ENCODE results near the gene CYB5R3.
"Not testable (repeated sequence)": the region's sequence is repeated elsewhere in the genome, so short reads cannot be mapped to it uniquely, and the experiment has no call there.

CYB5R3 gene

DNA sequence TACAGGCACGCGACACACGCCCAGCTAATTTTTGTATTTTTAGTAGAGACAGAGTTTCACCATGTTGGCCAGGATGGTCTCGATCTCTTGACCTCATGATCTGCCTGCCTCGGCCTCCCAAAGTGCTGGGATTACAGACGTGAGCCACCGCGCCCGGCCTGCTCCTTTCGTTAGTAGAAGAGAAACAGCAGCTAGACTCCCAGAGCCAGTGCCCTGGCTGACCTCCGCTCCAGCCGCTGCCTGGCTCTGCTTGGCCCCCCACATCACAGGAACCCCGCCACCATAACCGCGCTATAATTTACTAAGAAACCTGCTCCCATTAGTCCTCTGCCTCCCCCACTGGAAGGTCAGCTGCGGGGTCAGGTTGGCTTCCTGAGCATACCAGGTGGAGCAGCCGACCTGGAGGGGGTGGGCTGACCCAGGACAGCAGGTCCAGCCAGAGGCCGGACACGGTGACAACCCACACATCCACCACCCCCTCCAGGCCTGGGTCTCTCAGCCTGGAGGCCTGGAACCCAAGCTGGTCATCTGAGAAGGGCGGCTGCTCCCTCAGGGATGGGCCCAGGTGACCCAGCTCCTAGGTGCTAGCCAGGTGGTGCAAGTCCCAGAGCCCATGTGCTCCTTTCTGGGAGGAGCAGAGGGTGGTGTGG, 27.0 kb downstream of the CYB5R3 start:
- Histone ChIP-seq H3K36me3 (ENCODE audit: control insufficient read depth in 2 of 2, insufficient read depth in 2 of 2, low read length in 2 of 2) (peaks cover 31 to 41% of the 10 kb centered on the region in 2 donors), H3K27me3 (ENCODE audit: control insufficient read depth in 1 of 2, insufficient read depth in 2 of 2, low read length in 2 of 2) (no peaks in the 10 kb centered on the region), H3K27ac (ENCODE audit: low read length) (no peak overlapping the region)

DNA sequence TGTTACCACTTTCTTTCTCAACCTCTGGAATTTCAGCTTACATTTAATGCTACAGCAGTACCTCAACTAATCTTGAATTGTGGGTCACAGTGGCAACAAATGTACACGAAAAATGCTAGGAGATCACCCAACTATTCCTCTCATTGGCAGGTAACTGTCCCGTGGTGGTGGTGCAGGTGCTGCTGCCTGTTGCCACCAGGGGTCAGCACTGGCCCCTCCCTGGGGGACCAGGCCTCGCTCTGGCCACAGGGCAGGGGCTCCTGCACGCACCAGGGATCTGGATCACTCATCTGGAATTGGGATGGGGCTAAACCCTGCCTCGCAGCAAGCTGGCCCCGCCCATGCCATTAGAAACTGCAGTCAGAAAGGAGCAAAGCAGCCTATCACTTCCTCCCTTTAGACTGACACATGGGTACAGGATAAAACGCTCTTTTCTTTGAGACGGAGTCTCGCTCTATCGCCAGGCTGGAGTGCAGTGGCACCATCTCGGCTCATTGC, 27.6 kb downstream of the CYB5R3 start:
- peak overlapping the region in 1 of 2 donors; percentile 21 for H3K9ac ChIP-seq (ENCODE audit: low read length in 2 of 2)
- H3K27me3 ChIP-seq (ENCODE audit: control insufficient read depth in 1 of 2, insufficient read depth in 2 of 2, low read length in 2 of 2) = no peaks in the 10 kb centered on the region
- no peak overlapping the region for H3K27ac ChIP-seq (ENCODE audit: low read length)
- no peaks in the 10 kb centered on the region for H3K9me3 ChIP-seq (ENCODE audit: control insufficient read depth in 2 of 2, low read length in 2 of 2)
- peaks cover 15% of the 10 kb centered on the region for H3K4me1 ChIP-seq (ENCODE audit: control insufficient read depth, insufficient read depth, low read length)
- H3K36me3 ChIP-seq (ENCODE audit: control insufficient read depth in 2 of 2, insufficient read depth in 2 of 2, low read length in 2 of 2) = peaks cover 26 to 35% of the 10 kb centered on the region in 2 donors
- no peak overlapping the region for H3K4me3 ChIP-seq (ENCODE audit: low read length in 2 of 2)

More for the DNA sequence above, 27.0 kb downstream of the CYB5R3 start:
- Histone ChIP-seq H3K9me3 (ENCODE audit: control insufficient read depth in 2 of 2, low read length in 2 of 2) (no peaks in the 10 kb centered on the region), H3K4me1 (ENCODE audit: control insufficient read depth, insufficient read depth, low read length) (peaks cover 15% of the 10 kb centered on the region), H3K4me3 (ENCODE audit: low read length in 2 of 2) (no peak overlapping the region), H3K9ac (ENCODE audit: low read length in 2 of 2) (no peak overlapping the region)

DNA sequence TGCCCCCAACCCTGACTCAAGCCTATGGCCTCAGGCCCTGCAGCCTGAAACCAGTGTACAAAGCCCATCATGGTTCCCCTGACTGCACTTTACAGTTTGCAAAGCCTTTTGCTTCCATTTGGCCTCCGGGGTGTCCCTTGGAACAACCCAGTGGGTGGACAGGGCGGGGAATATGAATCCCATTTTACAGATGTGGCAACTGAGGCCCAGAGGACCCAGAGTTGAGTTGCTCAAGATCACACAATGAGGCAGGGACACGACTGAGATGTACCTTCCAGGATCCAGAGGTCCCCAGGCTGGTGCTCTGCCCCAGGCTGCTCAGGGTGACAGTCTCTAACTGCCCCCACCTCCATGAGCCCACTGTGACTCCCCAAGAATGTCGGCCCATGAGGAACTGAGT, 29.1 kb downstream of the CYB5R3 start:
- Histone ChIP-seq H3K27ac (ENCODE audit: low read length) (no peak overlapping the region), H3K27me3 (ENCODE audit: control insufficient read depth in 1 of 2, insufficient read depth in 2 of 2, low read length in 2 of 2) (no peaks in the 10 kb centered on the region), H3K9me3 (ENCODE audit: control insufficient read depth in 2 of 2, low read length in 2 of 2) (no peaks in the 10 kb centered on the region), H3K36me3 (ENCODE audit: control insufficient read depth in 2 of 2, insufficient read depth in 2 of 2, low read length in 2 of 2) (peaks cover 23 to 25% of the 10 kb centered on the region in 2 donors), H3K4me3 (ENCODE audit: low read length in 2 of 2) (no peak overlapping the region), H3K9ac (ENCODE audit: low read length in 2 of 2) (no peak overlapping the region), H3K4me1 (ENCODE audit: control insufficient read depth, insufficient read depth, low read length) (peaks cover 23% of the 10 kb centered on the region)

DNA sequence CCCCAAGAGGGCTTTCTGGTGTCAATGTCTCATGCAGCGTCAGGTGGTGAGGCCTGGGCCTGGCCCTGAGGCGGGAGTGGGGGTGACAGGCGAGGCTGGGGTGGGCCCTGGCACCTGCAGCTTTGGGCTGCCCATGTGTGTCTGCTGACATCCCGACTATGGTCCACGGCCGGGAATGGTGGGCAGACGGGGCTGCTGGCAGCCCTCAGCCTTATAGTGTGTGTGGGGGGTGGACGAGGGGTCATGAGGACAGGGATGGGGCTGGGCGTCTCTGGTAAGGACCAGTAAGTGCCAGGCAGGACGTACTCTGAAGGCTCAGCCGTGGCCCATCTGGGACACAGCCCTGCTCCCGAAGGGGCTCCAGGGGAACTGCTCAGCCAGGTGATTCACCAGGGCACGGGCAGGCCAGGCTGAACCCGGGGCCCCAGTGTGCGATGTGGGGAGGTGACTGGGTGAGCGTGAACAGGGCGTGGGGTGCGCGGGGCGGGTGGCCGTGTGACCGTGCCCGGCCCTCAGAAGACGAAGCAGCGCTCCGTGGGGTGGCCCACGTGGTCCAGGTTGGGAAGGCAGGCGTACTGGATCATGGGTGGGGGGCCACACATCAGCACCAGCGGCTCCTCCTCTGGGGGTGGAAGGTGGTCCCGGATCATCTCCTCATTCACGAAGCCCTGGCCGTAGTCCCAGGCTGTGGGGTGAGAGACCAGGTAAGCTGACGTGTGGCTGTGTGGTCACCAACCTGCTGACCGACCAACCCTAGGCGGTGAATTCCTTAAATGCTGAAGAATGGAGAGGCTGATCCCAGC, 29.7 kb downstream of the CYB5R3 start:
- H3K9me3 ChIP-seq (ENCODE audit: control insufficient read depth in 2 of 2, low read length in 2 of 2) = no peaks in the 10 kb centered on the region
- peaks cover 23% of the 10 kb centered on the region for H3K4me1 ChIP-seq (ENCODE audit: control insufficient read depth, insufficient read depth, low read length)
- no peak overlapping the region for H3K4me3 ChIP-seq (ENCODE audit: low read length in 2 of 2)
- no peak overlapping the region for H3K27ac ChIP-seq (ENCODE audit: low read length)
- no peak overlapping the region for H3K9ac ChIP-seq (ENCODE audit: low read length in 2 of 2)
- H3K36me3 ChIP-seq (ENCODE audit: control insufficient read depth in 2 of 2, insufficient read depth in 2 of 2, low read length in 2 of 2) = peaks cover 22 to 23% of the 10 kb centered on the region in 2 donors
- H3K27me3 ChIP-seq (ENCODE audit: control insufficient read depth in 1 of 2, insufficient read depth in 2 of 2, low read length in 2 of 2) = no peaks in the 10 kb centered on the region

DNA sequence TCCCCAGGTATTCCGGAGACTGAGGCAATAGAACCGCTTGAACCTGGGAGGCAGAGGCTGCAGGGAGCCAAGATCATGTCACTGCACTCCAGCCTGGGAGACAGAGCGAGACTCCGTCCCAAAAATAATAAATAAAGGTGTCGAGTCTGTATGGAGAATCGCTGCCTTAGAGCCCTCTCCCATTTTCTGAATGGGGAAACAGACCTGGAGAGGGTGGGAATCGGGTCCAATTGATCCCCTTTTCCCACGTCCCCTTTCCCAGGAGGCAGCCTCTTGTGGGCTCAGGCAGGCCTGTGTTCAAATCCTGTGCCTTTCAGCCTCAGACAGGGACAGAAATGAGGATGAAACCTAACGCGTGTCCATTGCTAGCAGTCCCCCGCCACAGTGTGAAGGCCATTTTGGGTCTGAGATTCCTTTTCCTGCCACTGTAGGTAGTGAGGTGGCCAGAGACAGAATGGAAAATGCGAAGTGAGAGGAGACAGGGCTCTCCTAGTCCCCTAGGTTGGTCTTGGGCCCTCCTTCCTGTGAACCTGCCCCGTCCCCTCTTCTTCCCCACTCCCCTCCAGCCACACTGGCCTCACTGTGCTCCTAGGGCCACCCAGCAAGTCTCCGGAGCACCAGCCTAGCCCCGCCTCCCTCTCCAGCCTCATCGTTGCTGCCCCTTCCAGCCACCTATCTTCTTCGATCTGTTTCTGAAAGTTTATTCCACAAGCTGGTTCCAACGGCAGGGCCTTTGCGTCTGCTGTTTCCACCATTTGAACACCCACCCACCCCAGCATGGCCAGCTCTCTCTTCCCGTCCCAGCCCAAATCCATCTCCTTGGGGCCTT, 31.8 kb downstream of the CYB5R3 start:
- Histone ChIP-seq H3K4me3 (ENCODE audit: low read length in 2 of 2) (no peak overlapping the region), H3K4me1 (ENCODE audit: control insufficient read depth, insufficient read depth, low read length) (peaks cover 37% of the 10 kb centered on the region), H3K9me3 (ENCODE audit: control insufficient read depth in 2 of 2, low read length in 2 of 2) (no peaks in the 10 kb centered on the region), H3K9ac (ENCODE audit: low read length in 2 of 2) (no peak overlapping the region), H3K36me3 (ENCODE audit: control insufficient read depth in 2 of 2, insufficient read depth in 2 of 2, low read length in 2 of 2) (peaks cover 5 to 11% of the 10 kb centered on the region in 2 donors), H3K27ac (ENCODE audit: low read length) (peak overlapping the region; percentile 46), H3K27me3 (ENCODE audit: control insufficient read depth in 1 of 2, insufficient read depth in 2 of 2, low read length in 2 of 2) (no peaks in the 10 kb centered on the region)

DNA sequence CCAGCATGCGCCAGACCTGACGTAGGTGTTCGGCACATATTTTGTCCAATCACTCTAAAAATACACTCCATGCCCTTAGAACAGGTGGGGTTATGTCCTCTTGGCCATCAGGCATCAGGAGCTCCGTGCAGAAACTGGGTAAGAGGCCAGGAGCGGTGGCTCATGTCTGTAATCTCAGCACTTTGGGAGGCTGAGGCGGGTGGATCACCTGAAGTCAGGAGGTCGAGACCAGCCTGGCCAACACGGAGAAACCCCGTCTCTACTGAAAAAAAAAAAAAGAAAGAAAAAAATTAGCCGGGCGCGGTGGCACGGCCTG, 33.4 kb downstream of the CYB5R3 start:
- H3K9ac ChIP-seq (ENCODE audit: low read length in 2 of 2) = peak overlapping the region; percentile 90 to 97
- peaks cover 35% of the 10 kb centered on the region for H3K4me1 ChIP-seq (ENCODE audit: control insufficient read depth, insufficient read depth, low read length)
- peaks cover 8 to 11% of the 10 kb centered on the region in 2 donors for H3K36me3 ChIP-seq (ENCODE audit: control insufficient read depth in 2 of 2, insufficient read depth in 2 of 2, low read length in 2 of 2)
- H3K27me3 ChIP-seq (ENCODE audit: control insufficient read depth in 1 of 2, insufficient read depth in 2 of 2, low read length in 2 of 2); H3K9me3 ChIP-seq (ENCODE audit: control insufficient read depth in 2 of 2, low read length in 2 of 2): not testable (repeated sequence)
- peak overlapping the region; percentile 86 to 99 for H3K4me3 ChIP-seq (ENCODE audit: low read length in 2 of 2)
- H3K27ac ChIP-seq (ENCODE audit: low read length) = peak overlapping the region; percentile 98

DNA sequence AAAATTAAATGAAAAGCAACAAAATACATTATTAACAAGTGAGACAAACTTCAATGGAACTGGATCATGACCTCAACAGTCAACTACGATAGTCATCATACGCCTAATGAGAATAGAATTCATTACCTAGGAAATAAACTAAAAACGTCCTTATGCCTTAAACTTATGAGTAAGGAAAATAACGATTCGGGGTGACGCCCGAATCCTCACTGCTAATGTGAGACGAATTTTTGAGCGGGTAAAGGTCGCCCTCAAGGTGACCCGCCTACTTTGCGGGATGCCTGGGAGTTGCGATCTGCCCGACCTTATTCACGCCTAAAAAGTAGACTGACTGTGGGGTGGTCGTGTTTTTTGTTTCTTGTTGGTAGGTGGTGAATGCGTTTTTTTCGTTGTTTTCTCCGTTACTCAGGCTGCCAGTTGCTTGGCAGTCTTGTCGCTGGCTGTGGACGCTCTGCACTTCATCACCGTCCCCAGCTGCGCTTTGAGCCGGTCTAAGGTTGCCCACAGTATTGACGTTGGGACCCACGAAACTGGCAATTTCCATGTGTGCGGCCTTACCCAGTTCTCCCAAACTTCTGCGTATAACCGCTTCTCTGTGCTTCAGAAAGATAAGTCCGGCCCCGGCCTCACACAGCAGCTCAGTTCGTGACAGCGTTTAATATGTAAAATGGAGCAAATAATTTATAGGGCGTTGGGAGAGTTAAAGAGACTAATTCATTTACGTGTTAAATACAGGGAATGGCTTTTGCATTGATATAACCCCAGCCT, 33.9 kb downstream of the CYB5R3 start:
- Histone ChIP-seq H3K4me1 (ENCODE audit: control insufficient read depth, insufficient read depth, low read length) (peaks cover 40% of the 10 kb centered on the region), H3K9ac (ENCODE audit: low read length in 2 of 2) (peak overlapping the region; percentile 90 to 97), H3K4me3 (ENCODE audit: low read length in 2 of 2) (peak overlapping the region; percentile 86 to 99), H3K27me3 (ENCODE audit: control insufficient read depth in 1 of 2, insufficient read depth in 2 of 2, low read length in 2 of 2) (no peaks in the 10 kb centered on the region), H3K27ac (ENCODE audit: low read length) (peak overlapping the region; percentile 98), H3K36me3 (ENCODE audit: control insufficient read depth in 2 of 2, insufficient read depth in 2 of 2, low read length in 2 of 2) (peaks cover 8 to 13% of the 10 kb centered on the region in 2 donors), H3K9me3 (ENCODE audit: control insufficient read depth in 2 of 2, low read length in 2 of 2) (no peaks in the 10 kb centered on the region)

DNA sequence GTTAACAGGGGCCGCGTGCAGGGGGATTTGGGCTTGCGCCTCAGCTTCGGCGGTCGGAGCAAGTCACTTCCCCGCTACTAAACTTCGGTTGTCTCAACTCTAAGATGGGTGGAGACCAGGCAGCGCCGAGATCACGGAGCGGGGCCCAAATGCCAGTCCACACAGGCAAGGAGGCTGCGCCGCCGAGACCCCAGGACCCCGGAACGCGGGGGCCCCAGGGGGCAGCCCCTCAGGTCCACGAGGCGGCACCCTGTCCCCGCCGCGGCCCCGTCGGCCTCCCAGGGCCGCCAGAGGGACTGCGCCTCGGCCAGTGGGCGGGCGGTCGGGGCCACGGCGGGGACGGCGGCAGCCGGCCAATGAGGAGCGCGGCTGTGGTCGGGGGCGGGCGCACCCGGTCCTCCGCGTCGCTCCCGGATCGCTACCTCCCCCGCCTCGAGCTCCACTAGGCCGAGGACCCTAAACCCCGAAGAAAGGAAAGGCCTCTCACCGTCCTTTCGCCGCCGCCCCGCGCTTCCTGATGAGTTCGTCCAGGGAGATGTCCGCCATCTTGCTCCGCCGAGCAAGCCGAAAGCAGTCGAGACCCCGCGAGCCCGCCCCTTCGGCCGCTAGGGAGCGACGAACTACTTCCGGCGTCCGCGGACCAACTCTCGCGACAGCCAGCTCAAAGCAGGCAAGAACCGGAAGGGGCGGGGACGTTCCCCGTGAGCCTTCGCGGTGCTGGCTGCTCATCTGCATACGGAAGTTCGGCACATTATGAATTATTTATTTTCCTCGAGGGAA, 34.7 kb downstream of the CYB5R3 start, which contains the start of gene POLDIP3:
TSS of gene POLDIP3 (minus strand) at position 572 of the 780 bp plus-strand sequence. CDS start at position 546, 26 bp downstream.
- H3K27ac ChIP-seq (ENCODE audit: low read length) = peak within 1 kb of the TSS; percentile 98
- peaks cover 43% of the 10 kb centered on the region for H3K4me1 ChIP-seq (ENCODE audit: control insufficient read depth, insufficient read depth, low read length)
- no peaks in the 10 kb centered on the region for H3K9me3 ChIP-seq (ENCODE audit: control insufficient read depth in 2 of 2, low read length in 2 of 2)

DNA sequence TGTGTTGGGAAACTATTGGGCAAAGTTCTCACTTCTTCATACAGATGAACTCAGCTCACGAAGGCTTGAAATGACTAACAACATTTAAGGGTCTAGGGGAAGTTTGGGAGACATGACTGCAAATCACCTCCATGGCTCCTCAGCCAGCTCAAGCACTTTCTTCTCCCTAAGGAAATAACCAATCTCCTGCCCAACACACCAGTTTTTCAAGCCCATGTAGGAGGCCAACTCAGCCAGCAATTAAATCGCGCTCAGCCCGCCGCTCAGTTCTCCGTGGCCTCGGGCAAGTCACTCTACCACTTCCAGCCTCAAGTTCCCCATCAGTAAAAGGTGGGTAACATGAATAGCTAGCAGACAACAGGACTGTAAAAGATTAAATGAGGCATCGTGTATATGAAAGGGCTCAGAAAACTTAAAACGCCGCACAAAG, 35.3 kb downstream of the CYB5R3 start:
- Histone ChIP-seq H3K9me3 (ENCODE audit: control insufficient read depth in 2 of 2, low read length in 2 of 2) (no peaks in the 10 kb centered on the region), H3K27me3 (ENCODE audit: control insufficient read depth in 1 of 2, insufficient read depth in 2 of 2, low read length in 2 of 2) (no peaks in the 10 kb centered on the region), H3K4me3 (ENCODE audit: low read length in 2 of 2) (peak overlapping the region; percentile 86 to 99), H3K9ac (ENCODE audit: low read length in 2 of 2) (peak overlapping the region; percentile 90 to 97), H3K4me1 (ENCODE audit: control insufficient read depth, insufficient read depth, low read length) (peaks cover 49% of the 10 kb centered on the region), H3K27ac (ENCODE audit: low read length) (peak overlapping the region; percentile 98), H3K36me3 (ENCODE audit: control insufficient read depth in 2 of 2, insufficient read depth in 2 of 2, low read length in 2 of 2) (peaks cover 3 to 5% of the 10 kb centered on the region in 2 donors)

More for the DNA sequence above, 34.7 kb downstream of the CYB5R3 start, which contains the start of gene POLDIP3:
- Histone ChIP-seq H3K27me3 (ENCODE audit: control insufficient read depth in 1 of 2, insufficient read depth in 2 of 2, low read length in 2 of 2) (no peaks in the 10 kb centered on the region), H3K9ac (ENCODE audit: low read length in 2 of 2) (peak within 1 kb of the TSS; percentile 90 to 97), H3K36me3 (ENCODE audit: control insufficient read depth in 2 of 2, insufficient read depth in 2 of 2, low read length in 2 of 2) (peaks cover 3 to 10% of the 10 kb centered on the region in 2 donors), H3K4me3 (ENCODE audit: low read length in 2 of 2) (peak within 1 kb of the TSS; percentile 86 to 99)
